ENCODE results near the gene CDH15. TPM values are rescaled to one million over a fixed set of nuclear protein-coding genes. Genes with fewer than 3 reads are reported as not detected.

Gene CDH15
- total RNA-seq, 2 donors from 2014 or later = 0.12 TPM; not detected in 1

DNA sequence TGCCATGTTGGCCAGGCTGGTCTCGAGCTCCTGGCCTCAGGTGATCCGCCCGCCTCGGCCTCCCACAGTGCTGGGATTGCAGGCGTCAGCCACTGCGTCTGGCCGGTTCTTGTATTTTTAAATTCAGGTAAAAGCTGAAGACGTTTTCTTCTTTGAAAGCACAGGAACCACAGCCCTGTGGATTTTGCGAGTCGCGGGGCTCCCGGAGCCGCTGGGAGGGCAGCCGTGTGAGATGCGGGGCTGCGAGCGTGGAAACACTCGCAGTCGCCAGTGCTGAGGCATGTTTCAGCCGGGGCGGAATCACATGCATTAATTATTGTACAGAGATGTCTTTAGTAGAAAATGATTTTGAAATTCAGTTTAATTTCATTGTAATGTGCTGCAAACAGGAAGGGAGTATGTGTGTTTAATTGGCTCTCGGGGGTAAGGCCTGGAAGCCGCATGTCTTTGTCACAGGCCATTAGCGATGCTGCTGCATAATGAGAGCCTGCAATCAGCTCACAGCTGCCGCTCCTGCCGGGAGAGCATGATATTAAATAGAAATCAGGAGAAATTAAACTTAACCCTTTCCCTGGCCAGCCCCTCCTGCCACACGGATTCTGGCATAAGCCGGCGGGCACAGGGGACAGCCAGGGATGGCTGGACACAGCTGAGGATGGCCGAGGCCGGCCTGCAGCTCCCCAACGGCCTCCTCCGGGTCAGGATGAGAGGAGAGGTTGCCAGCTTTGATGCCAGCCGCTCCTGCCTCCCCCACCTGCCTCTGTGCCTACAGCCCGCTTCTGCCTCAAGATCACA is 35.4 kb upstream of the CDH15 start:
- Mint-ChIP-seq H3K27ac (peak overlapping the region; percentile 32), H3K36me3 (ENCODE audit: low read depth) (peaks cover 2% of the 10 kb centered on the region), H3K4me1 (peaks cover 3% of the 10 kb centered on the region), H3K27me3 (no peaks in the 10 kb centered on the region), H3K4me3 (no peak overlapping the region)
- no peak for DNase-seq
- no peaks in the 10 kb centered on the region for H3K9me3 ChIP-seq (ENCODE audit: control insufficient read depth, low read length, poor library complexity, severe bottlenecking)
- no peak for ATAC-seq

DNA sequence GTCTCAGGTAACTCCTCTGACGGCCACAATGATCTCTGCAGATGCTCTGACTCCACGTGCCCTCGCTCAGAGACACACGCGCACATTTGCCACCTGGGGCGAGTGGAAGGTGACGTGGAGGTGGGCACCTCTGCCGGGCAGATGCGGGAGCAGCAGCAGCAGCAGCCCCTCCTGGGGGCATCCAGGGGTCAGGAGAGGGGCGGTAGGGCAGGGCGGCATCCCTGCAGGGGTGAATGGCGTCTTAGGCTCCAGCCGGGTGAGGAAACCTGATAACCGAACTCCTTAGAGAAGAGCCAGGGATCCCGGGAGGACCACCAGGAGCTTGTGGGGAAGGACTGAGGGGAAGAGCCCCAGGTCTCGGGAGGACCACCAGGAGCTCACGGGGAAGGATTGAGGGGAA is 34.6 kb upstream of the CDH15 start:
- peaks cover 2% of the 10 kb centered on the region for H3K36me3 Mint-ChIP-seq (ENCODE audit: low read depth)

GRCh38 chr16:89137666-89138512 is 33.7 kb upstream of the CDH15 start:
- DNase-seq = no peak
- Mint-ChIP-seq H3K27ac (no peak overlapping the region), H3K4me1 (peaks cover 5% of the 10 kb centered on the region), H3K36me3 (ENCODE audit: low read depth) (peaks cover 2% of the 10 kb centered on the region), H3K4me3 (no peak overlapping the region), H3K27me3 (no peaks in the 10 kb centered on the region)
- H3K9me3 ChIP-seq (ENCODE audit: control insufficient read depth, low read length, poor library complexity, severe bottlenecking) = no peaks in the 10 kb centered on the region
- no peak for ATAC-seq

More for the DNA sequence above, 34.6 kb upstream of the CDH15 start:
- H3K27ac Mint-ChIP-seq = no peak overlapping the region
- no peak overlapping the region for H3K4me3 Mint-ChIP-seq
- ATAC-seq (no peak), DNase-seq (no peak)
- H3K27me3 Mint-ChIP-seq = no peaks in the 10 kb centered on the region
- no peaks in the 10 kb centered on the region for H3K9me3 ChIP-seq (ENCODE audit: control insufficient read depth, low read length, poor library complexity, severe bottlenecking)
- peaks cover 3% of the 10 kb centered on the region for H3K4me1 Mint-ChIP-seq

- Mint-ChIP-seq H3K4me1 (peaks cover 5% of the 10 kb centered on the region), H3K36me3 (ENCODE audit: low read depth) (peaks cover 2% of the 10 kb centered on the region), H3K27me3 (no peaks in the 10 kb centered on the region), H3K27ac (no peak overlapping the region), H3K4me3 (no peak overlapping the region)
- ATAC-seq (no peak), DNase-seq (no peak)
- H3K9me3 ChIP-seq (ENCODE audit: control insufficient read depth, low read length, poor library complexity, severe bottlenecking) = no peaks in the 10 kb centered on the region
Measured at GRCh38 chr16:89138513-89138795, 33.1 kb upstream of the CDH15 start.

DNA sequence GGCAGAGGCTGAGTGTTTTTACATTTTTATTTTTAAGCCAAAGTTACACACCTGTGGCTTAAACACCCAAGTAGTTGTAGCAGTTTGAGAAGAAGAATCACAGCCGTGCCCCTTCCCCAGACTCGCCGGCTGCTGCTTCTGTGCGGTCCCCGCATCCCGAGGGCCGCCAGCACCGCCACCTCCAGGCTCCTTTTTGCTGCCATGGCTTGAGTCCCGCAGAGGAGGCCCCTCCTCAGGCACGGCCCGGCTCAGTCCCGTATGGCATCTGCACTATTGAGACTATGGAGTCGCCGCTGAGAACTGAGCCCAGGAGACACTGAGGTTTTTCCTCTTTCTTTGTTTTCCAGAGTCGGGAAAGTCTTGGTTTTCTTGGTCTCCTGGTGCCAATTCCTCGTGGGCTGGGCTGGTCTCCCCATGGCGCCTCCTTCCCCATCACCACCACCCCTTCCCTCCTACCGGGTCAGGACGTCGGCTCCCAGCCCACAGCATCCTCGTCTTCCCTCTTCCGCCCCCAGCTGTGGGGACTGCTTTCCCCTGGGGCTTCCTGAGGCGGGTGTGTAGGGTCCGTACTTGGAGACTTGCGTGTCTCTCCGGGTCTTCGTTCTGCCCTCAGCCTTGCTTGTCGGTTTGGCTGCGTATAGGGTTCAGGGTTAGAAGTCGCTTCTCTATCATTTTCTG is 32.6 kb upstream of the CDH15 start:
- ATAC-seq = no peak
- Mint-ChIP-seq H3K4me1 (peaks cover 6% of the 10 kb centered on the region), H3K36me3 (ENCODE audit: low read depth) (peaks cover 2% of the 10 kb centered on the region), H3K4me3 (no peak overlapping the region), H3K27ac (no peak overlapping the region), H3K27me3 (no peaks in the 10 kb centered on the region)
- no peak for DNase-seq
- H3K9me3 ChIP-seq (ENCODE audit: control insufficient read depth, low read length, poor library complexity, severe bottlenecking) = no peaks in the 10 kb centered on the region

DNA sequence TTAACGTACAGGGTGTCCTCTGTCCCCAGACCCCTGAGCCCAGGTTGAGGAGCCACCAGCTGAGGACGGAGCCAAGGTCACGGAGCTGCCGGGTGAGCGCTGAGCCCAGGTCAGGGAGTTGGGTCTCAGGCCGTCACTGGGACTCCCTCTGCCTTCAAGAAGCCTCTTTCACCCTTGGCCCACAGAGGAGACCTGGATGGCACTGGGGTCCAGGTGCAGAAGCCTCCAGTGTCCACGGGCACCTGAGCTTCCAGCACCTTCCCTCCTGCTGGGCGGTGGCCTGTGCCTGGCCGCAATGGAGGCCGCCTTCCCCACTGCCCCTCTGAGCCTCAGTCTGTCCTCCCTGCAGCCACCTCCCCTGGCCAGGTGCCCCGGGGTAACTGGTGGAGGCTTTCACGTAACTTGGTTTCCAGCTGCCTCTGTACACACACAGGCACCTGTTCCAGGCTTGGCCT is 31.6 kb upstream of the CDH15 start:
- H3K27me3 Mint-ChIP-seq = no peaks in the 10 kb centered on the region
- no peak for DNase-seq
- H3K9me3 ChIP-seq (ENCODE audit: control insufficient read depth, low read length, poor library complexity, severe bottlenecking) = no peaks in the 10 kb centered on the region
- peaks cover 4% of the 10 kb centered on the region for H3K4me1 Mint-ChIP-seq
- peak overlapping the region; percentile 19 for H3K27ac Mint-ChIP-seq
- H3K4me3 Mint-ChIP-seq = no peak overlapping the region
- no peak for ATAC-seq
- peaks cover 2% of the 10 kb centered on the region for H3K36me3 Mint-ChIP-seq (ENCODE audit: low read depth)

DNA sequence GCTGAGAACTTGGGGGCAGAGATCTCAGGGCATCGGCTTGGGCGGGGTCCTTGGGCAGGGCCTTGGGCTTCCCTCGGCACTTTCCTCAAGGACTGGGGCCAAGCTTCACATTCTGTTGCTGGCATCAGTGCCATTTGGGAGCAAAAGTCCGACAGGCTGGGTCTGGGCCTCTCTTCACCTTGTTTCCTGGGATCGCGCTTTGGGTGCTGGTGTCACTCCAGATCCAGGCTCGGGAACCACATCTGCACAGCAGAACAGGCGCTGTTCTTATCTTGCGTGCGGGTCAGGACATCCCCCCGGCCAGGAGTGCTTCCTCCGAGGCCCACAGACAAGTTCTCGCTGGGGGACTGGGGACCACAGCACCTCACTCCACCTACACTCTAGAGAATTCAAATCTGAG is 31.1 kb upstream of the CDH15 start:
- Mint-ChIP-seq H3K4me1 (peaks cover 4% of the 10 kb centered on the region), H3K27me3 (no peaks in the 10 kb centered on the region), H3K36me3 (ENCODE audit: low read depth) (peaks cover 2% of the 10 kb centered on the region), H3K27ac (peak overlapping the region; percentile 19), H3K4me3 (no peak overlapping the region)
- no peak for ATAC-seq
- DNase-seq = no peak
- H3K9me3 ChIP-seq (ENCODE audit: control insufficient read depth, low read length, poor library complexity, severe bottlenecking) = no peaks in the 10 kb centered on the region

- H3K4me3 Mint-ChIP-seq = no peak overlapping the region
- H3K9me3 ChIP-seq (ENCODE audit: control insufficient read depth, low read length, poor library complexity, severe bottlenecking) = no peaks in the 10 kb centered on the region
- no peak overlapping the region for H3K27ac Mint-ChIP-seq
- ATAC-seq = no peak
- H3K4me1 Mint-ChIP-seq = peaks cover 4% of the 10 kb centered on the region
- H3K36me3 Mint-ChIP-seq (ENCODE audit: low read depth) = peaks cover under 1% of the 10 kb centered on the region
- no peak for DNase-seq
- H3K27me3 Mint-ChIP-seq = no peaks in the 10 kb centered on the region
Measured at GRCh38 chr16:89140981-89141883, 30.3 kb upstream of the CDH15 start.

GRCh38 chr16:89141884-89142267 is 29.7 kb upstream of the CDH15 start:
- DNase-seq (no peak), ATAC-seq (no peak)
- Mint-ChIP-seq H3K4me3 (no peak overlapping the region), H3K4me1 (peaks cover 8% of the 10 kb centered on the region), H3K27me3 (no peaks in the 10 kb centered on the region), H3K36me3 (ENCODE audit: low read depth) (no peaks in the 10 kb centered on the region), H3K27ac (no peak overlapping the region)
- no peaks in the 10 kb centered on the region for H3K9me3 ChIP-seq (ENCODE audit: control insufficient read depth, low read length, poor library complexity, severe bottlenecking)

- peaks cover 8% of the 10 kb centered on the region for H3K4me1 Mint-ChIP-seq
- DNase-seq (no peak), ATAC-seq (no peak)
- H3K27ac Mint-ChIP-seq = no peak overlapping the region
- no peak overlapping the region for H3K4me3 Mint-ChIP-seq
- H3K36me3 Mint-ChIP-seq (ENCODE audit: low read depth) = peaks cover 1% of the 10 kb centered on the region
- H3K27me3 Mint-ChIP-seq = no peaks in the 10 kb centered on the region
- H3K9me3 ChIP-seq (ENCODE audit: control insufficient read depth, low read length, poor library complexity, severe bottlenecking) = no peaks in the 10 kb centered on the region
Measured at GRCh38 chr16:89142474-89143195, 28.9 kb upstream of the CDH15 start.

- no peak for DNase-seq
- no peaks in the 10 kb centered on the region for H3K27me3 Mint-ChIP-seq
- no peak overlapping the region for H3K27ac Mint-ChIP-seq
Measured at GRCh38 chr16:89143201-89143741, 28.3 kb upstream of the CDH15 start.

More at GRCh38 chr16:89143201-89143741, 28.3 kb upstream of the CDH15 start:
- peaks cover 8% of the 10 kb centered on the region for H3K4me1 Mint-ChIP-seq
- H3K36me3 Mint-ChIP-seq (ENCODE audit: low read depth) = peaks cover 3% of the 10 kb centered on the region
- no peak for ATAC-seq
- H3K4me3 Mint-ChIP-seq = no peak overlapping the region
- H3K9me3 ChIP-seq (ENCODE audit: control insufficient read depth, low read length, poor library complexity, severe bottlenecking) = no peaks in the 10 kb centered on the region

All from T-helper 17 cell (primary cell).